Astrocyte (in vitro differentiated cells and primary cell): ENCODE measurements around the gene RGS9. TPM values are rescaled to one million over a fixed set of nuclear protein-coding genes. Genes with fewer than 3 reads are reported as not detected.

Source experiments
- DNase-seq: peaks from one replicate; pipeline ENCODE4 v3.0.0-alpha.2; 2010; ENCODE audit warnings: low read depth
- FAIRE-seq: peaks from 2 replicates; lab custom pipeline; 2011; peaks lifted over from hg19 to GRCh38; lab: Jason Lieb, UNC
- H2AFZ ChIP-seq: 2 replicates; pipeline ENCODE4 v1.6.0; 2012; ENCODE audit warnings: low read depth, low read length, inconsistent platforms
- H3K27ac ChIP-seq: 2 replicates; pipeline ENCODE4 v1.5.1; 2011; ENCODE audit warnings: low read depth, low read length, inconsistent platforms
- H3K27me3 ChIP-seq: 2 replicates; pipeline ENCODE4 v1.6.0; 2011; ENCODE audit warnings: low read length, inconsistent platforms; ENCODE audit not compliant: insufficient read depth
- H3K36me3 ChIP-seq: 2 replicates; pipeline ENCODE4 v1.5.1; 2011; ENCODE audit warnings: low read length, inconsistent platforms; ENCODE audit not compliant: insufficient read depth
- H3K4me1 ChIP-seq: 2 replicates; pipeline ENCODE4 v1.5.1; 2011; ENCODE audit warnings: low read length, inconsistent platforms; ENCODE audit not compliant: insufficient read depth
- H3K4me2 ChIP-seq: 2 replicates; pipeline ENCODE4 v1.6.0; 2012; ENCODE audit warnings: low read length, inconsistent platforms
- H3K4me3 ChIP-seq: 2 replicates; pipeline ENCODE4 v1.5.1; 2011; ENCODE audit warnings: low read depth, mild to moderate bottlenecking, low read length, inconsistent platforms; ENCODE audit not compliant: insufficient read depth
- H3K79me2 ChIP-seq: 2 replicates; pipeline ENCODE4 v1.6.0; 2012; ENCODE audit warnings: mild to moderate bottlenecking, low read length, inconsistent platforms; ENCODE audit not compliant: insufficient read depth
- H3K9ac ChIP-seq: 2 replicates; pipeline ENCODE4 v1.6.0; 2012; ENCODE audit warnings: mild to moderate bottlenecking, low read length, inconsistent platforms
- H3K9me3 ChIP-seq: 2 replicates; pipeline ENCODE4 v1.5.1; 2012; ENCODE audit warnings: low read depth, mild to moderate bottlenecking, low read length, inconsistent platforms; ENCODE audit not compliant: insufficient read depth
- H4K20me1 ChIP-seq: 2 replicates; pipeline ENCODE4 v1.6.0; 2012; ENCODE audit warnings: low read length, inconsistent platforms; ENCODE audit not compliant: insufficient read depth
- H3K27ac Mint-ChIP-seq: one replicate; pipeline ENCODE4 v1.8.0; 2021; ENCODE audit warnings: mild to moderate bottlenecking, mixed read lengths; ENCODE audit not compliant: unreplicated experiment
- H3K27me3 Mint-ChIP-seq: one replicate; pipeline ENCODE4 v1.8.0; 2021; ENCODE audit warnings: low read depth, mixed read lengths; ENCODE audit not compliant: unreplicated experiment
- H3K36me3 Mint-ChIP-seq: one replicate; pipeline ENCODE4 v1.8.0; 2021; ENCODE audit warnings: low read depth, mixed read lengths; ENCODE audit not compliant: unreplicated experiment
- H3K4me1 Mint-ChIP-seq: one replicate; pipeline ENCODE4 v1.8.0; 2021; ENCODE audit warnings: low read depth, mixed read lengths; ENCODE audit not compliant: unreplicated experiment
- H3K4me3 Mint-ChIP-seq: one replicate; pipeline ENCODE4 v1.8.0; 2021; ENCODE audit warnings: mild to moderate bottlenecking, moderate library complexity, mixed read lengths; ENCODE audit not compliant: unreplicated experiment
- H3K9me3 Mint-ChIP-seq: one replicate; pipeline ENCODE4 v1.8.0; 2021; ENCODE audit warnings: mild to moderate bottlenecking, mixed read lengths; ENCODE audit not compliant: unreplicated experiment
- EZH2 ChIP-seq: IDR thresholded peaks from 2 replicates; pipeline ENCODE4 v1.6.1; 2012; ENCODE audit warnings: mild to moderate bottlenecking, low read length, inconsistent platforms; ENCODE audit not compliant: insufficient read depth
- total RNA-seq: library from RNA; stranded (reverse); gene quantifications from 2 replicates; pipeline ENCODE4 v1.2.1, GENCODE V29; 2021
- TF ChIP-seq, protein P1 (sequence below): IDR thresholded peaks from 2 replicates; pipeline ENCODE4 v1.5.1; 2011; ENCODE audit warnings: low read depth, mild to moderate bottlenecking, inconsistent platforms, low read length, moderate library complexity; ENCODE audit not compliant: insufficient read depth

Gene RGS9
- total RNA-seq, 1 donor from 2014 or later: 9.4 TPM

DNA sequence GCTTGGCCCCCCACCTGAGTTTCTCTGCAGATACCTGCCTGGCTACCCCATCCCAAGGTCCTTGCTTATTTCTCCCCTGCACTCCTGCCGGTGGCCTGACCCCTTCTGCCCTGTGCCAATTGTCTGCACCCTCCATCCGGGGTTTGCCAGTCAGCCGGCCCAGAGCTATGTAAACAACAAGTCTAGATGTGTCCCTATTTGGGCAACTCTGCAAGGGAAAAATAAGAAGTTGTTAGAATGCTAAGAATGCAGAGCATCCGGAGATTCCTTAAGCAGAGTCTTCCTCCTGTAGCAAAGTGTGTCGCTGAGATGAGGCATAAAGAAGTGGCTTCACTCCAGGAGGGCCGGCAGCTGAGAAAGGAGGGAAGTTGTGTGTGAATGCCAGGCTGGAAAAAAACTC, 46.6 kb downstream of the RGS9 start:
- Histone ChIP-seq H4K20me1 (no peaks in the 10 kb centered on the region), H3K36me3 (no peaks in the 10 kb centered on the region), H2AFZ (peak overlapping the region; percentile 23), H3K9me3 (no peaks in the 10 kb centered on the region), H3K4me1 (peaks cover 10% of the 10 kb centered on the region), H3K4me2 (peak overlapping the region; percentile 46), H3K27ac (no peak overlapping the region), H3K79me2 (no peaks in the 10 kb centered on the region), H3K9ac (no peak overlapping the region), H3K27me3 (no peaks in the 10 kb centered on the region), H3K4me3 (no peak overlapping the region)
- TF ChIP-seq, protein P1, sequence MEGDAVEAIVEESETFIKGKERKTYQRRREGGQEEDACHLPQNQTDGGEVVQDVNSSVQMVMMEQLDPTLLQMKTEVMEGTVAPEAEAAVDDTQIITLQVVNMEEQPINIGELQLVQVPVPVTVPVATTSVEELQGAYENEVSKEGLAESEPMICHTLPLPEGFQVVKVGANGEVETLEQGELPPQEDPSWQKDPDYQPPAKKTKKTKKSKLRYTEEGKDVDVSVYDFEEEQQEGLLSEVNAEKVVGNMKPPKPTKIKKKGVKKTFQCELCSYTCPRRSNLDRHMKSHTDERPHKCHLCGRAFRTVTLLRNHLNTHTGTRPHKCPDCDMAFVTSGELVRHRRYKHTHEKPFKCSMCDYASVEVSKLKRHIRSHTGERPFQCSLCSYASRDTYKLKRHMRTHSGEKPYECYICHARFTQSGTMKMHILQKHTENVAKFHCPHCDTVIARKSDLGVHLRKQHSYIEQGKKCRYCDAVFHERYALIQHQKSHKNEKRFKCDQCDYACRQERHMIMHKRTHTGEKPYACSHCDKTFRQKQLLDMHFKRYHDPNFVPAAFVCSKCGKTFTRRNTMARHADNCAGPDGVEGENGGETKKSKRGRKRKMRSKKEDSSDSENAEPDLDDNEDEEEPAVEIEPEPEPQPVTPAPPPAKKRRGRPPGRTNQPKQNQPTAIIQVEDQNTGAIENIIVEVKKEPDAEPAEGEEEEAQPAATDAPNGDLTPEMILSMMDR: no peak
- no peak for TF ChIP-seq EZH2
- Mint-ChIP-seq H3K36me3 (peaks cover 5% of the 10 kb centered on the region), H3K9me3 (peaks cover 2% of the 10 kb centered on the region), H3K27ac (peak overlapping the region; percentile 83), H3K27me3 (no peaks in the 10 kb centered on the region), H3K4me1 (peaks cover 44% of the 10 kb centered on the region), H3K4me3 (peak overlapping the region; percentile 43)
- DNase-seq: peak; percentile 47
- FAIRE-seq: peak; percentile 58

DNA sequence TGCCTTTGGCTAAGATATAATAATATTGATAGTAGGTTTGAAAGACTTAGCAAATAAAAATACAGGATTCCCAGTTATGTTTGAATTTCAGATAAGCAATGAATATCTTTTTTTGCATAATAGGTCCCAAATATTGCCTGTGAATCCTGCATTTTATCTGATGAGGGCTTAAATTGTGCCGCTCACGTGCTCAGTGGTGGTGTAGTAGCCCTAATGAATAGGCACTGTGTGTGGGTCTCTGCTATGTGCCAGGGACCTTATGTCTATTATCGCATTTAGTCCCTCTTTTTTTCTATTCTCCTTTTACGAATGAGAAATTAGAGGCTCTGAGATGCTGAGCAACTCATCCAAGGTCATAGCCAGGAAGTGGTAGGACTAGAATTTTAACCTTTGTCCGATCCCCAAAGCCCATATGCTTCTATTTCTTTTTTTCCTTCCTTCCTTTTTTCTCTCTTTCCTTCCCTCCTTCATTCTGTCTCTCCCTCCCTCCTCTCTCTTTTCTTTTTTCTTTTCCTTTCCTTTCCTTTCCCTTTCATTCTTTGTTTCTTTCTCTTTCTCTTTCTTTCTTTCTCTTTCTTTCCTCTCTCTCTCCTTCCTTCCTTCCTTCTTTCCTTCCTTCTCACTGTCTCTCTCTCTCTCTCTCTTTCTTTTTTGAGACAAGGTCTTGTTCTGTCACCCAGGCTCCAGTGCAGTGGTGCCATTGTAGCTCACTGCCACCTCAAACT, 47.2 kb downstream of the RGS9 start:
- H3K4me3 ChIP-seq: no peak overlapping the region
- H3K4me1 ChIP-seq: peaks cover 10% of the 10 kb centered on the region
- Mint-ChIP-seq H3K36me3 (peaks cover 5% of the 10 kb centered on the region), H3K4me1 (peaks cover 37% of the 10 kb centered on the region), H3K27ac (peak overlapping the region; percentile 83), H3K27me3 (no peaks in the 10 kb centered on the region), H3K4me3 (peak overlapping the region; percentile 64), H3K9me3 (peaks cover 2% of the 10 kb centered on the region)
- H2AFZ ChIP-seq: no peak overlapping the region
- no peaks in the 10 kb centered on the region for H4K20me1 ChIP-seq
- no peak overlapping the region for H3K27ac ChIP-seq
- H3K27me3 ChIP-seq: no peaks in the 10 kb centered on the region
- H3K36me3 ChIP-seq: no peaks in the 10 kb centered on the region
- DNase-seq: no peak
- H3K4me2 ChIP-seq: peak overlapping the region; percentile 46
- H3K9me3 ChIP-seq: no peaks in the 10 kb centered on the region
- H3K9ac ChIP-seq: no peak overlapping the region
- TF ChIP-seq, protein P1: no peak
- no peak for TF ChIP-seq EZH2
- FAIRE-seq: no peak
- H3K79me2 ChIP-seq: no peaks in the 10 kb centered on the region

DNA sequence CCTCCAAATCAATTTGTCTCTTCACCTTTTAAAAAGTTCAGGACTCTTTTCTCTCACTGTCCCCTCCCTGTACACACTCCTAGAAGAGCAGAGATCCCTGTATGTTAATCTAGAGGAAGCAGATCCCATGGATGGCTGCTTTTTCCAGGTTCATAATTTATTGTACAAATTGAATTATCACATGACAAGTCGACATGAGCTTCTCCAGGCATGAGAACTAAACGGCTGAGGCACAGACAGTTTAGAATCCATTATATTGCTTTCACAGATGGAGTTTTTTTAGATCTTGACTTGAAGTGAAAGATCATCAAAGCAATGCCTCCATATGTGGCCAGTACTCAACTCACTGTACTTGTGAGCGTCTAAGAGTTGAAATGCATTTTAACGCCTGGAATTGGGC, 47.9 kb downstream of the RGS9 start:
- Mint-ChIP-seq H3K9me3 (peaks cover 2% of the 10 kb centered on the region), H3K36me3 (peaks cover 5% of the 10 kb centered on the region), H3K27ac (peak overlapping the region; percentile 83), H3K4me1 (peaks cover 32% of the 10 kb centered on the region), H3K27me3 (no peaks in the 10 kb centered on the region), H3K4me3 (no peak overlapping the region)
- no peak overlapping the region for H3K27ac ChIP-seq
- H3K4me1 ChIP-seq: peaks cover 10% of the 10 kb centered on the region
- FAIRE-seq: no peak
- no peaks in the 10 kb centered on the region for H3K79me2 ChIP-seq
- no peaks in the 10 kb centered on the region for H3K27me3 ChIP-seq
- no peak overlapping the region for H3K4me3 ChIP-seq
- H3K4me2 ChIP-seq: no peak overlapping the region
- H2AFZ ChIP-seq: no peak overlapping the region
- H4K20me1 ChIP-seq: no peaks in the 10 kb centered on the region
- TF ChIP-seq, protein P1: no peak
- TF ChIP-seq EZH2: no peak
- no peaks in the 10 kb centered on the region for H3K9me3 ChIP-seq
- H3K9ac ChIP-seq: no peak overlapping the region
- H3K36me3 ChIP-seq: no peaks in the 10 kb centered on the region
- DNase-seq: no peak
